ENCODE data around the gene G6PC1. TPM values are rescaled to one million over a fixed set of nuclear protein-coding genes. Genes with fewer than 3 reads are reported as not detected.
A peak's percentile ranks its signal among the peaks of the same experiment; 100 is the strongest.

The G6PC1 gene
- total RNA-seq, 1 experiment from 2014 or later, result not detected

DNA sequence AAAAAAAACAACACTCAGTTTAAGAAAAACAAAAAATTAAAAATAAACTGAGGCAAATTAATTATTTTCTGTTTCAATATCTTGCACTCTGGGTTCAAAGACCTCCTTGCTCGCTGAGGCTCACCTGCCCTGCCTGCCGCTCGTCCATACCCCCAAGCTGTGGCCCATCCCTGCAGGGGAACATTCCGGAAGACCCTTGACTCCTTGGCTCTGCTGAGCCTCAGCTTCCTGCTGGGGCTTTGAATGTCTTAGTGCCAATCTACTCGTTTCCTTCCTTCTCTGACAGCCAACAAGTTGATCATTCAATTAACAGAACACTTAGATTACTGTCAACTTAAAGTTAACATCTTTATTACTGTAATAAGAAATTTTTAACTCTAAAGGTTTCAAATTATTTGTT is 24.3 kb downstream of the G6PC1 start:
- peaks cover 18% of the 10 kb centered on the region for H3K27me3 ChIP-seq

DNA sequence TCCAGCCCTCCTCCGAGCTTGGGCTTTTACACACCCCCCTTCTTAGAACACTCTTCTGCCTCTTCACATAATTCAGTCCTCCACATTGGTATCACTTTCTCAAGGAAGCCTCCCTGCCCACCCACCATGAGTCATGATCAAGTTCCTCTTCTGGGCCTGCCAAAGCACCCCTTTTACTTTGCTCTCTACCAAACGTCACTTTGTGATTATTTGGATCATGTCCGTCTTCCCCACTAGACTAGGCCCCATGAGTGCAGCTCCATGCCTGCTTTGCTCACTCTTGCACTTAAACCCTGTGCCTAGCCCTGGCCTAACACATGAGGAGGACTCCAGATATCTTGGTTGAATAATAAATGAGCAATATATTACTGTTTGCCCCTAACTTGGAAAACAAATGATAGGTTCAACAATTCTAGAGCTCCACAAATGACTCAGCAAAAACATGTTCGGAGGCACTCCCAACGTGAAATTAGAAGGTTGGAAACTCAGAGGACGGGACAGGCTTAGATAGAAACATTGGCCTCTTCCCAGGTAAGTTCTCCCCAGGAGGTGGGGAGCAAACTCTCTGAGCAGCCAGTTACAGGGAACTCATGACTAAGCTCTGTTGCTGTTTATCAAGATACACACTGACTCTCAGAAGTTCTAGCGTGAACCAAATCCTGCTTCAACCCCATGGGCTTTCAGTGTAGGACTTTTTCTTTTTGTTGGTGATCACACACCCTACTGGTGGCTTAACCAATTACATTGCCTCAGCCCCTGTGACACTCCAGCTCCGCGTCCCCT is 28.3 kb downstream of the G6PC1 start:
- peaks cover 11% of the 10 kb centered on the region for H3K27me3 ChIP-seq
- H3K4me1 ChIP-seq, result no peaks in the 10 kb centered on the region
- H3K4me3 ChIP-seq, result no peak overlapping the region
- H3K9me3 ChIP-seq (replicated peaks), result no peaks in the 10 kb centered on the region
- H3K27ac ChIP-seq, result no peak overlapping the region
- DNase-seq, result peak; percentile 26 to 65
- no peaks in the 10 kb centered on the region for H3K36me3 ChIP-seq

More for the DNA sequence above, 24.3 kb downstream of the G6PC1 start:
- no peak for DNase-seq
- H3K9me3 ChIP-seq (replicated peaks), result no peaks in the 10 kb centered on the region
- no peak overlapping the region for H3K4me3 ChIP-seq
- no peaks in the 10 kb centered on the region for H3K36me3 ChIP-seq
- H3K4me1 ChIP-seq, result no peaks in the 10 kb centered on the region
- H3K27ac ChIP-seq, result no peak overlapping the region

DNA sequence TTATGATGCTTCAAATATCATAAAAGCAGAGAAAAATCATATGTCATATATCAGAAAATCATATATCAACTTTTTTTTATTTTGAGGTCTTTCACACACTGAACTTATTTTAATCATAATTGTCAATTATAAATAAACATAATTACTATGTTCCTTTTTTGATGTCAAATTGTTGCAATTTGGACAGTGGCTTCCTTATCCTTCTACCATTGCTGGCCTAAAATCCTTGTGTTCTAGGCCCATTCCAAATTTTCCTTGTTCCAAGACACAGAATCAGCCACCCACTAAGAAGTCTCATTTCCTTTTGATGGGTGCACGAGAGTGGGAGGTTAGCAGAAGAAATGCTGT is 28.9 kb downstream of the G6PC1 start:
- H3K4me1 ChIP-seq, result no peaks in the 10 kb centered on the region

GRCh38 chr17:42937712-42938596 is 37.4 kb downstream of the G6PC1 start:
- peak; percentile 41 to 75 for DNase-seq
- Histone ChIP-seq H3K4me3 (no peak overlapping the region), H3K27ac (no peak overlapping the region), H3K36me3 (no peaks in the 10 kb centered on the region), H3K9me3 (replicated peaks) (no peaks in the 10 kb centered on the region), H3K27me3 (peaks cover 12% of the 10 kb centered on the region; the same call in 1 of the 2 replicates), H3K4me1 (no peaks in the 10 kb centered on the region)

More for the DNA sequence above, 28.9 kb downstream of the G6PC1 start:
- no peak overlapping the region for H3K27ac ChIP-seq
- no peaks in the 10 kb centered on the region for H3K36me3 ChIP-seq
- H3K4me3 ChIP-seq, result no peak overlapping the region
- H3K27me3 ChIP-seq, result peaks cover 14% of the 10 kb centered on the region
- H3K9me3 ChIP-seq (replicated peaks), result no peaks in the 10 kb centered on the region
- no peak for DNase-seq

- Histone ChIP-seq H3K4me3 (no peak overlapping the region), H3K27me3 (no peaks in the 10 kb centered on the region), H3K9me3 (replicated peaks) (no peaks in the 10 kb centered on the region), H3K27ac (no peak overlapping the region), H3K4me1 (no peaks in the 10 kb centered on the region), H3K36me3 (peaks cover under 1% of the 10 kb centered on the region; the same call in 1 of the 2 replicates)
- no peak for DNase-seq
These were observed 43.6 kb downstream of the G6PC1 start for GRCh38 chr17:42944211-42944610.

GRCh38 chr17:42946812-42947211 is 46.2 kb downstream of the G6PC1 start:
- Histone ChIP-seq H3K36me3 (peaks cover 11% of the 10 kb centered on the region), H3K9me3 (replicated peaks) (no peaks in the 10 kb centered on the region), H3K4me1 (no peaks in the 10 kb centered on the region), H3K4me3 (no peak overlapping the region), H3K27me3 (no peaks in the 10 kb centered on the region), H3K27ac (no peak overlapping the region)
- DNase-seq, result no peak

DNA sequence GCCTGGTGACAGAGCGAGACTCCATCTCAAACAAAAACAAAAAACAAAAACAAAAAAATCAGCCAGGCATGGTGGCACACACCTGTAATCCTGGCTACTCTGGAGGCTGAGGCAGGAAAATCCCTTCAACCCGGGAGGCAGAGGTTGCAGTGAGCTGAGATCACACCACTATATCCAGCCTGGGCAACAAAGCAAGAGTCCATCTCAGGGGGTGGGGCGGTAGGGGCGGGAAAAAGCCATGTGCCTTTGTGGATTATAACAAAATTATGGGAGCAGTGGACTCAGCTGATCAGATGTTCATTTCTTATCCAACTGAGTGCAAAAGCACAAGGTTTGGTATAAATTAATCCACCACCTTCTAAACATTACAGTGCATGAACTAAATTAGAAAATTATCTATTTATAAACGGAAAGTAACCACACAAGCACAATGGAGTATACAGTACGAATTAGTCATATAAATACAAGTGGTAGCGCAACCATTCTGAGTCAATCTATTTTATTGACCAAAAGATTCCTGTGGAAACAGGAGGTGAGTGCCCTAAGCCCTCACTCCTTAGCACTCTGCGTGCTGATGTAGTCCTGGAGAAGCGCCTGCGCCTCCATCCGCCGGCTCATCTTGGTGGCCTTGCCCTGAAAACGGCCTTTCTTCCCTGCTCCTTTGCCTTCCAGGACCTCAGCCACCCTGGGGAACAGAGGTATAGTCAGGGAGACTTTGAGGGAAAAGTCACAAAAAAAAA is 49.6 kb downstream of the G6PC1 start:
- no peaks in the 10 kb centered on the region for H3K9me3 ChIP-seq (replicated peaks)
- no peak overlapping the region for H3K27ac ChIP-seq
- H3K27me3 ChIP-seq, result no peaks in the 10 kb centered on the region
- H3K4me3 ChIP-seq, result no peak overlapping the region
- no peak for DNase-seq
- H3K36me3 ChIP-seq, result peaks cover 33% of the 10 kb centered on the region
- H3K4me1 ChIP-seq, result no peaks in the 10 kb centered on the region

Other genes starting within 250 kb of the G6PC1 start
- gene TUBG2, start 241.5 kb upstream of the G6PC1 start, total RNA-seq (2014; rRNA removed; shearing (Covaris generic)), result 6.2 and 10.4 TPM in 2 replicates
- gene PLEKHH3, start 223.8 kb upstream of the G6PC1 start, total RNA-seq (2014; rRNA removed; shearing (Covaris generic)), result 10.9 and 13.7 TPM in 2 replicates
- gene CCR10, start 219.0 kb upstream of the G6PC1 start, total RNA-seq (2014; rRNA removed; shearing (Covaris generic)), result 0.99 and 1.0 TPM in 2 replicates
- gene CNTNAP1, start 218.3 kb upstream of the G6PC1 start, total RNA-seq (2014; rRNA removed; shearing (Covaris generic)), result 4.0 and 5.0 TPM in 2 replicates
- gene EZH1, start 155.8 kb upstream of the G6PC1 start, total RNA-seq (2014; rRNA removed; shearing (Covaris generic)), result 17.3 and 27.0 TPM in 2 replicates
- not detected in 2 replicates for gene RAMP2, start 139.6 kb upstream of the G6PC1 start, total RNA-seq (2014; rRNA removed; shearing (Covaris generic))
- 71.0 and 79.3 TPM in 2 replicates for gene VPS25, start 127.3 kb upstream of the G6PC1 start, total RNA-seq (2014; rRNA removed; shearing (Covaris generic))
- 0.18 and 0.32 TPM in 2 replicates for gene WNK4, start 120.2 kb upstream of the G6PC1 start, total RNA-seq (2014; rRNA removed; shearing (Covaris generic))
- 105 and 107 TPM in 2 replicates for gene COA3, start 102.1 kb upstream of the G6PC1 start, total RNA-seq (2014; rRNA removed; shearing (Covaris generic))
- gene CNTD1, start 101.9 kb upstream of the G6PC1 start, total RNA-seq (2014; rRNA removed; shearing (Covaris generic)), result 0.10 TPM in 2 replicates
- 62.1 and 62.9 TPM in 2 replicates for gene BECN1, start 76.5 kb upstream of the G6PC1 start, total RNA-seq (2014; rRNA removed; shearing (Covaris generic))
- gene PSME3, start 67.4 kb upstream of the G6PC1 start, total RNA-seq (2014; rRNA removed; shearing (Covaris generic)), result 142 and 145 TPM in 2 replicates
- 0.86 and 1.1 TPM in 2 replicates for gene AOC2, start 56.2 kb upstream of the G6PC1 start, total RNA-seq (2014; rRNA removed; shearing (Covaris generic))
- gene AOC3, start 49.6 kb upstream of the G6PC1 start, total RNA-seq (2014; rRNA removed; shearing (Covaris generic)), result 0.30 and 0.34 TPM in 2 replicates
- gene AARSD1, start 63.7 kb downstream of the G6PC1 start, total RNA-seq (2014; rRNA removed; shearing (Covaris generic)), result 21.9 and 29.4 TPM in 2 replicates
- 5.5 TPM in 2 replicates for gene PTGES3L, start 79.3 kb downstream of the G6PC1 start, total RNA-seq (2014; rRNA removed; shearing (Covaris generic))
- 10.8 and 11.9 TPM in 2 replicates for gene RUNDC1, start 79.8 kb downstream of the G6PC1 start, total RNA-seq (2014; rRNA removed; shearing (Covaris generic))
- gene RPL27, start 97.6 kb downstream of the G6PC1 start, total RNA-seq (2014; rRNA removed; shearing (Covaris generic)), result 3,033 and 3,236 TPM in 2 replicates
- 0.33 TPM in 1 of 2 replicates, not detected in the other for gene IFI35, start 106.0 kb downstream of the G6PC1 start, total RNA-seq (2014; rRNA removed; shearing (Covaris generic))
- gene VAT1, start 121.6 kb downstream of the G6PC1 start, total RNA-seq (2014; rRNA removed; shearing (Covaris generic)), result 32.5 and 34.9 TPM in 2 replicates
- gene RND2, start 124.4 kb downstream of the G6PC1 start, total RNA-seq (2014; rRNA removed; shearing (Covaris generic)), result 0.68 and 0.79 TPM in 2 replicates
- gene BRCA1, start 224.6 kb downstream of the G6PC1 start, total RNA-seq (2014; rRNA removed; shearing (Covaris generic)), result 60.1 and 65.3 TPM in 2 replicates